Measurements from ENCODE around the gene CHTF18.

Gene CHTF18

DNA sequence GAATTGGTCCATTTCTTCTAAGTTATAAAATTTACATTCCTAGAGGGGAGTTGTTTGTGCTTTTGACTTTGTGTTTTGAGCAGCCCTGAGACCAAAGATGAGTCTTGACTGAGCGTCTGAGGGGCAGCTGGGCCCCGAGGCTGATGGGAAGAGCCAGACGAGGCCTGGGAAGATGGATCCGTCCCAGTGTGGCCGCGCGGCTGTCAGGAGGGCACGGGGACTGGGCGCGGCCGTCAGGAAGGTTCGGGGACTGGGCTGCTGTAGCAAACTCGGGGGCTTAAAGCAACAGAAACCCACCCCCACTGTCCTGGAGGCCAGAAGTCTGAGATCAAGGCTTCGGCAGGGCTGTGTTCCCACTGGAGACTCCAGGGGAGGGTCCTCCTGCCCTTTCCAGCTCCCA, 50.3 kb downstream of the CHTF18 start:
- TF ChIP-seq, protein P1, sequence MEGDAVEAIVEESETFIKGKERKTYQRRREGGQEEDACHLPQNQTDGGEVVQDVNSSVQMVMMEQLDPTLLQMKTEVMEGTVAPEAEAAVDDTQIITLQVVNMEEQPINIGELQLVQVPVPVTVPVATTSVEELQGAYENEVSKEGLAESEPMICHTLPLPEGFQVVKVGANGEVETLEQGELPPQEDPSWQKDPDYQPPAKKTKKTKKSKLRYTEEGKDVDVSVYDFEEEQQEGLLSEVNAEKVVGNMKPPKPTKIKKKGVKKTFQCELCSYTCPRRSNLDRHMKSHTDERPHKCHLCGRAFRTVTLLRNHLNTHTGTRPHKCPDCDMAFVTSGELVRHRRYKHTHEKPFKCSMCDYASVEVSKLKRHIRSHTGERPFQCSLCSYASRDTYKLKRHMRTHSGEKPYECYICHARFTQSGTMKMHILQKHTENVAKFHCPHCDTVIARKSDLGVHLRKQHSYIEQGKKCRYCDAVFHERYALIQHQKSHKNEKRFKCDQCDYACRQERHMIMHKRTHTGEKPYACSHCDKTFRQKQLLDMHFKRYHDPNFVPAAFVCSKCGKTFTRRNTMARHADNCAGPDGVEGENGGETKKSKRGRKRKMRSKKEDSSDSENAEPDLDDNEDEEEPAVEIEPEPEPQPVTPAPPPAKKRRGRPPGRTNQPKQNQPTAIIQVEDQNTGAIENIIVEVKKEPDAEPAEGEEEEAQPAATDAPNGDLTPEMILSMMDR (IDR thresholded peaks at IDR 0.05; ENCODE audit: insufficient read depth, low read depth, low read length, missing control alignments): no peak
- H3K4me3 ChIP-seq (ENCODE audit: low read depth, low read length): no peak overlapping the region
- no peak for DNase-seq (ENCODE audit: low read depth)

DNA sequence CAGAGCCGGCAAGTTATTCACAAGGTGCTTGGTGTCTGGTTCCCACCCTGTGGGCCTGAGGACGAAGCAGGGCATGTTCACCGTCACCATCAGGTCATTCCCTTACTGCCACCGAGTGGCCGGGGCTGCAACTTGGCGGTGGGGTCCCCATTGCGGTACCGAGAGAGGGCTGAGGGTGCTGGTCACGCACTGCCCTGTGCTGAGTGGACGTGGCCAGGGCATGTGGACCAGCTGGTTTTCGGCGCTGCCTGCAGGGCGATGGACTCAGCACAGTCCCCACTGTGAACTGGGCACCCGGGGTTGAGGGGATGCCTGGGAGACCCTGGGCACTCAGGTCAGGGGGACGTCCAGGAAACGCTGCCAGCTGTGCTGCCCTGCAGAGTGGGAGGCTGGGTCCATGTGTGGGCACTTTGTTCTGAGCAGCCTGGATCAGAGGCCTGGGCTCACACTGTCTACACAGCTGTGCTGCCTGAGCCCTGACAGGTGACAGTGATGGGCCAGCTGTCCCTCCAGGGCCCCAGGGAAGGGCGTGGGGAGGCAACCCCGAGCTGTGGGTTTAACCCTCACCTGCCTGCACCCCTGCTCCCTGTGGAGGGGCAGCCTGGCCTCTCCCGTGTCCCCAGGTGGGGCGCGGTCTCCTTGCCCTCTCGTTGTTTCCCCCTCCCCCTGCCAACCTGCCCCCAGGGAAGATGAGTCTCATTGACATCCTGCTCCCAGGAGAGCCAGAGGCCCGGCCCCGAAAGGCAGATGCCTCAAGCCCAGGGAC, 51.4 kb downstream of the CHTF18 start:
- TF ChIP-seq, protein P1 (IDR thresholded peaks at IDR 0.05; ENCODE audit: insufficient read depth, low read depth, low read length, missing control alignments): no peak
- DNase-seq (ENCODE audit: low read depth): no peak
- no peak overlapping the region for H3K4me3 ChIP-seq (ENCODE audit: low read depth, low read length)

DNA sequence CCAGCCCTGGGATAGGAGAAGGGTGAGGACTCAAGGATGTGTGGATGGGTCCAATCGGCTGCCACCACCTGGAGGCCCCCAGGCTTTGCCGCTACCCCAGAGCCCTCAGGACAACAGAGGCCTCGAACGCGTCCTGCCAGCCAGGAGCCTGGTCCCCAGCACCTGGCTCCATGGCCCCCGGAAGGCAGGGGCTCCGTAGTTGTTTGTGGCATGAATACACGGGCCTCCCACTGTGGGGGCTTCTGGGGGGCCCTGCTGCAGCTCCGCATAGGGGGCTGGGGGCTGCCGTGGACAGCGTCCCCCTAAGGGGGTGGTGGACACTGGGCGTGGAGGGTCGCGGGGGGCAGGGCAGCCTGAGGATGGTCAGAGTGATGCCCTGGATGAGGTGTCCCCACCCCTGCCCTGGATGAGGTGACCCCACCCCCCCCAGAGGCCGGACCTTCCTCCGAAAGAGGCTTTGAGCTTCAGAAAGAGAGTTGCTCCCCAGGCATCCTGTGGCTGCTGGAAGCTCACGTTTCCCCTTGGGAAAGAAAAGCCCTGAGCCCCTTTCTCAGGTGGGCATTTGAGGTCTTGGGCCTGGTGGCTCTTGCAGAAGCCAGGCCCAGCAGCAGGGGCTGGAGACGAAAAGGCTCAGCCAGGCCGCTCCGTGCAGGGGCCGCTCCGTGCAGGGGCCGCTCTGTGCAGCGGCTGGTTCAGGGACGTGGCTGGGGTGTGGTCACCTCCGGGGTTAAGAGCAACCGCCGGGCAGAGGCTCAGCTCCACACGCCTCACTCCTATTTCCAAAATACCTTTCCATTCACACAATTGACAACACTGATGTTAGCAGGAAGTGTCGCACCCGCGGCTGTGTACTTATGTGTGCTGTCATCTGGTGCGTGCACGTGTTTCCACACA, 52.4 kb downstream of the CHTF18 start:
- H3K4me3 ChIP-seq (ENCODE audit: low read depth, low read length): no peak overlapping the region
- TF ChIP-seq, protein P1 (IDR thresholded peaks at IDR 0.05; ENCODE audit: insufficient read depth, low read depth, low read length, missing control alignments): no peak
- no peak for DNase-seq (ENCODE audit: low read depth)

DNA sequence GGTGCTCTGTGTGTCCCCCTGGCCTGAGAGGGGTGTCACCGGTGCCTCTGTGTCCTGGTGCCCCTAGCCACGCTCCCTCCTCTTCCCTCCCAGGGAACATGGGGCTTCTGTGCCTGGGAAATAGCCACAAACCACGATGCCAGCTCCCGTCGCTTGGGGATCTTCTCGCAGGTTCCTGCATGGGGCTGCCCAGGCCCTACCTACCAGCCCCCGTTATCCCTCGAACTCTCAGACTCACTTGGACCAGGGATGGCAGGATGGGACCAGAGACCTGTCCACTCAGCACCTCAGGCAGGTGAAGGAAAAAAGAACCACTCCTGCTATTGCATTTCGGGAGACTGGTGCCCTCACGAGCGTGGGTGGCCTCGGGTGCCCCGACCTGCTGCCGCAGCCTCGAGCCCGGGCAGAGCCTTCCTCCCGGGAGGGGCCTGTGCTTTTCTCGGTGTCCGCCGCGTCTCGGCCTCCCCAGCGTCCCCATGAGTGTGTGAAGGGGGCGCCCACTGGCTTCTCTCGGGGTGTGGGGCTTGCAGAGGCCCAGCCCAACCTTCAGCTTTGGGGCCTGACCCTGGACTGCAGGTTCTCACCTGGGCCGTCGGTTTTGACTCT, 53.1 kb downstream of the CHTF18 start:
- DNase-seq (ENCODE audit: low read depth): no peak
- no peak overlapping the region for H3K4me3 ChIP-seq (ENCODE audit: low read depth, low read length)
- TF ChIP-seq, protein P1 (IDR thresholded peaks at IDR 0.05; ENCODE audit: insufficient read depth, low read depth, low read length, missing control alignments): no peak

DNA sequence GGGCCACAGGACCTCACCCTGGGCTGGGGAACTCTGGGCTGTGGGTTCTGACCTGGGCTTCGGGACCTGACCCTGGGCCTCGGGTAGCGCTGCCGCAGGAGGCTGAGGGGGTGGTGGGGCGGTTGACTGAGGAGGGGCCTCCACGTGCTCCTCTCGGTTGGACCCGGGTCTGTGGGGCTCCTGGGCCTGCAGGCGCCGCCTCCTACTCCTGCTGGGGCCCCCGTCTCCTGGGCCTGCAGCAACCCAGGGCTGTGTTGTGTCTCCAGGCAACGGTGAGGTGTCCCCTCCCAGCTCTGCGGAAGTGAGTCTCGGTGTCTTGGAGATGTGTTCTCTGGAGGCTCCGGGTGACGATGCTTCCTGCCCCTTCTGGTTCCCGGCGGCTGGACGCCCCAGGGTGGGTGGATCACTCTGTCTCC, 53.6 kb downstream of the CHTF18 start:
- DNase-seq (ENCODE audit: low read depth): no peak
- TF ChIP-seq, protein P1 (IDR thresholded peaks at IDR 0.05; ENCODE audit: insufficient read depth, low read depth, low read length, missing control alignments): no peak
- H3K4me3 ChIP-seq (ENCODE audit: low read depth, low read length): no peak overlapping the region

DNA sequence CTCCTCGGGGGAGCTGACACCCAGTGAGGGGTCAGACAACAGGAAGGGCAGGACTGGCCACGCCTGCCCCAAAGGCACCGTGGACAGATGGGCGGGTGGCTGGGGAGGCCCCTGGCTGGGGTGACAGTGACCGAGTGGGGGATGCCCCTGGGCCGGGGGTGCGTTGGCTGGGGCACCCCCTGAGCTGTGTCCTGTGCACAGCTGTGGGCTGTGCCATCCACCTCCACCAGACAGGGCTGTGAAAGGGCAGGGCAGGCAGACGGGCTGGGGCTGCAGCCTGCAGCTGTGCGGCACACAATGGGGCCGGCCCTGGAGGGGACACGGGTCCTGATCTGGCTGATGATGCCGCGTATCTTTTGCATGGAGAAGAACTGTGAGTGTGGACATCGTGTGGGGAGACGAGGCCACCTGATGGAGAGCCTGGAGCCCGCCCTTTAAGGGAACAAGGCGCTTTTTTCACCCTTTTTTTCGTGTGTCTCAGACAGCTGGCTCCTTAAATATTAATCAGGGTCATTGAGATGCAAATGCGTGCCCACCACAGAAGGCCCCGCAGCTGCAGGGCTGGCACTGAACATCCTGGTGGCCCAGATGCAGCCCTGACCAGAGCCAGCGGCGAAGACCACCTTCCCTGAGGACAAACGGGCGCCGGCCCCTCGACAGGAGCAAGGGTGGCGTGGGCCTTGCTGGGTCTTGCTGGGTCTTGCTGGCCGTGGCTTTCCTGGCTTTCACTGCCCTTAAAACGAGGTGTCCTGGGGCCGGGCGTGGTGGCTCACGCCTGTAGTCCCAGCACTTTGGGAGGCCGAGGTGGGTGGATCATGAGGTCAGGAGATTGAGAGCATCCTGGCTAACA, 54.5 kb downstream of the CHTF18 start:
- no peak for DNase-seq (ENCODE audit: low read depth)
- TF ChIP-seq, protein P1 (IDR thresholded peaks at IDR 0.05; ENCODE audit: insufficient read depth, low read depth, low read length, missing control alignments): no peak
- no peak overlapping the region for H3K4me3 ChIP-seq (ENCODE audit: low read depth, low read length)
